ENCODE data around the gene ZNF32.

The ZNF32 gene

GRCh38 chr10:43622038-43622437, 26.6 kb downstream of the ZNF32 start:
- no peaks in the 10 kb centered on the region for H4K20me1 ChIP-seq (ENCODE audit: insufficient read depth, low read length)
- H3K36me3 ChIP-seq (ENCODE audit: insufficient read depth, low read length): peaks cover 5% of the 10 kb centered on the region
- H3K9me3 ChIP-seq (ENCODE audit: low read length): peaks cover 36% of the 10 kb centered on the region; the same call in 1 of the 2 replicates
- H3K27me3 ChIP-seq (ENCODE audit: insufficient read depth, low read length): no peaks in the 10 kb centered on the region
- H3K4me1 ChIP-seq (ENCODE audit: insufficient read depth, low read length, severe bottlenecking): no peaks in the 10 kb centered on the region
- TF ChIP-seq CTCF (IDR thresholded peaks at IDR 0.05; ENCODE audit: low read length) (no peak), EZH2 (IDR thresholded peaks at IDR 0.05; ENCODE audit: borderline replicate concordance, low read length) (no peak)
- H3K27ac ChIP-seq (ENCODE audit: low read depth, low read length, poor library complexity, severe bottlenecking): no peak overlapping the region
- no peak overlapping the region for H3K9ac ChIP-seq (ENCODE audit: low read length)
- no peak overlapping the region for H2AFZ ChIP-seq (ENCODE audit: low read length)
- H3K79me2 ChIP-seq (ENCODE audit: insufficient read depth, low read length): no peaks in the 10 kb centered on the region
- H3K4me2 ChIP-seq (ENCODE audit: low read length): no peak overlapping the region
- H3K4me3 ChIP-seq (ENCODE audit: low read depth, low read length, poor library complexity, severe bottlenecking): no peak overlapping the region
- H3F3A ChIP-seq (ENCODE audit: insufficient read depth, low read length): no peaks in the 10 kb centered on the region; the same call in 1 of the 2 replicates
- no peaks in the 10 kb centered on the region for H3K9me2 ChIP-seq (ENCODE audit: low read depth, low read length)

- H3F3A ChIP-seq (ENCODE audit: insufficient read depth, low read length): no peaks in the 10 kb centered on the region; the same call in 1 of the 2 replicates
Measured at GRCh38 chr10:43619368-43619767, 29.3 kb downstream of the ZNF32 start.

GRCh38 chr10:43616697-43617370, 31.8 kb downstream of the ZNF32 start:
- H3K27me3 ChIP-seq (ENCODE audit: insufficient read depth, low read length): no peaks in the 10 kb centered on the region
- H3K4me3 ChIP-seq (ENCODE audit: low read depth, low read length, poor library complexity, severe bottlenecking): no peak overlapping the region
- peaks cover 54% of the 10 kb centered on the region for H3K9me3 ChIP-seq (ENCODE audit: low read length)
- H3K9me2 ChIP-seq (ENCODE audit: low read depth, low read length): no peaks in the 10 kb centered on the region
- no peaks in the 10 kb centered on the region for H4K20me1 ChIP-seq (ENCODE audit: insufficient read depth, low read length)
- H3K4me1 ChIP-seq (ENCODE audit: insufficient read depth, low read length, severe bottlenecking): no peaks in the 10 kb centered on the region
- H3K79me2 ChIP-seq (ENCODE audit: insufficient read depth, low read length): no peaks in the 10 kb centered on the region
- no peak overlapping the region for H3K4me2 ChIP-seq (ENCODE audit: low read length)
- H2AFZ ChIP-seq (ENCODE audit: low read length): no peak overlapping the region
- H3F3A ChIP-seq (ENCODE audit: insufficient read depth, low read length): no peaks in the 10 kb centered on the region; the same call in 1 of the 2 replicates
- H3K9ac ChIP-seq (ENCODE audit: low read length): no peak overlapping the region
- peaks cover 56% of the 10 kb centered on the region for H3K36me3 ChIP-seq (ENCODE audit: insufficient read depth, low read length)
- no peak for TF ChIP-seq EZH2 (IDR thresholded peaks at IDR 0.05; ENCODE audit: borderline replicate concordance, low read length)
- no peak for TF ChIP-seq CTCF (IDR thresholded peaks at IDR 0.05; ENCODE audit: low read length)
- H3K27ac ChIP-seq (ENCODE audit: low read depth, low read length, poor library complexity, severe bottlenecking): no peak overlapping the region

More at GRCh38 chr10:43619368-43619767, 29.3 kb downstream of the ZNF32 start:
- peaks cover 50% of the 10 kb centered on the region for H3K9me3 ChIP-seq (ENCODE audit: low read length)
- H3K4me3 ChIP-seq (ENCODE audit: low read depth, low read length, poor library complexity, severe bottlenecking): no peak overlapping the region
- no peaks in the 10 kb centered on the region for H3K27me3 ChIP-seq (ENCODE audit: insufficient read depth, low read length)
- H3K4me2 ChIP-seq (ENCODE audit: low read length): no peak overlapping the region
- H3K4me1 ChIP-seq (ENCODE audit: insufficient read depth, low read length, severe bottlenecking): no peaks in the 10 kb centered on the region
- H3K79me2 ChIP-seq (ENCODE audit: insufficient read depth, low read length): no peaks in the 10 kb centered on the region
- no peaks in the 10 kb centered on the region for H4K20me1 ChIP-seq (ENCODE audit: insufficient read depth, low read length)
- H3K27ac ChIP-seq (ENCODE audit: low read depth, low read length, poor library complexity, severe bottlenecking): no peak overlapping the region
- H3K36me3 ChIP-seq (ENCODE audit: insufficient read depth, low read length): peaks cover 30% of the 10 kb centered on the region
- no peak overlapping the region for H2AFZ ChIP-seq (ENCODE audit: low read length)
- H3K9me2 ChIP-seq (ENCODE audit: low read depth, low read length): no peaks in the 10 kb centered on the region
- H3K9ac ChIP-seq (ENCODE audit: low read length): no peak overlapping the region
- no peak for TF ChIP-seq EZH2 (IDR thresholded peaks at IDR 0.05; ENCODE audit: borderline replicate concordance, low read length)
- no peak for TF ChIP-seq CTCF (IDR thresholded peaks at IDR 0.05; ENCODE audit: low read length)
